NB4 (cell line): ENCODE data around the gene AIG1.
"Not testable (repeated sequence)": the region's sequence is repeated elsewhere in the genome, so short reads cannot be mapped to it uniquely, and the experiment has no call there.

Source experiments
- DNase-seq: peaks from one replicate; pipeline ENCODE4 v3.0.0; 2010; ENCODE audit warnings: low read depth
- H3K4me3 ChIP-seq: one replicate; pipeline ENCODE4 v1.5.1; 2011; ENCODE audit warnings: mild to moderate bottlenecking, low read depth, low read length, moderate library complexity
- MYC ChIP-seq: IDR thresholded peaks from 2 replicates; pipeline ENCODE4 v1.6.1; 2011; ENCODE audit warnings: low read depth, low read length
- POLR2A ChIP-seq: IDR thresholded peaks from 2 replicates; pipeline ENCODE4 v1.6.1; 2011; ENCODE audit warnings: mild to moderate bottlenecking; ENCODE audit not compliant: insufficient read length; ENCODE audit errors: extremely low read depth
- TF ChIP-seq, protein P1 (sequence below): IDR thresholded peaks from one replicate; pipeline ENCODE4 v1.5.1; 2012; ENCODE audit warnings: low read depth, low read length
- TF ChIP-seq, protein P2 (sequence below): IDR thresholded peaks from 2 replicates; pipeline ENCODE4 v1.6.1; 2011; ENCODE audit warnings: low read depth, low read length

Gene AIG1

DNA sequence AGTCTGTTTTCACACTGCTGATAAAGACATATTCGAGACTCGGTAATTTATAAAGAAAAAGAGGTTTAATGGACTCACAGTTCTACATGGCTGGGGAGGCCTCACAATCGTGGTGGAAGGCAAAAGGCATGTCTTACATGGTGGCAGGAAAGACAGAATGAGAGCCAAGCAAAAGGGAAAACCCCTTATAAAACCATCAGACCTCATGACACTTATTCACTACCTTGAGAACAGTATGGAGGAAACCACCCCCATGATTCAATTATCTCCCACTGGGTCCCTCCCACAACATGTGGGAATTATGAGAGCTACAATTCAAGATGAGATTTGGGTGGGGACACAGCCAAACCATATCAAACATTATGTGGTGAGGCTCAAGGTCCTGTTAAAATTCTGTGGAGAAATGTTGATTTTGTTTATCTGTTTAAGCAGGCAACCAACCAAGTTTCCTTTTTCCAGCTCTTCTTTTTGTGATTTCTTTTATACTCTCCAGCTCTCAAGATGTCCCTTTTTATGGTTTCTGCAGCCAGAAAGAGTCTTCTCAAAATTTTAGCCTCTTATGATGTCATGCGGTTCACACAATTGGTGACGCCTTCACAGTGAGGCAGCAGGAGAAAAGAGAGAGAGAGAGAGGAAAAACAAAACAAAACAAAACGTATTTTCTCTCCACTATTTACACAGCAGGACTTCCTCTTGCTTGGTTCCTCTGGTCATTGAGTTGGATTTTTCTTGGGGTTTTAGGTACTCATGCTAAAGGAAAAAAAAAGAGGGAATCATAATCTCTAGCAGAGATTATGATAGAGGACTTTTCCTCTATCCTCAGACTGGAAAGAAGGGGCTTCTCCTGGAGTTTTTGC is 18.0 kb downstream of the AIG1 start:
- no peak for DNase-seq
- TF ChIP-seq, protein P1, sequence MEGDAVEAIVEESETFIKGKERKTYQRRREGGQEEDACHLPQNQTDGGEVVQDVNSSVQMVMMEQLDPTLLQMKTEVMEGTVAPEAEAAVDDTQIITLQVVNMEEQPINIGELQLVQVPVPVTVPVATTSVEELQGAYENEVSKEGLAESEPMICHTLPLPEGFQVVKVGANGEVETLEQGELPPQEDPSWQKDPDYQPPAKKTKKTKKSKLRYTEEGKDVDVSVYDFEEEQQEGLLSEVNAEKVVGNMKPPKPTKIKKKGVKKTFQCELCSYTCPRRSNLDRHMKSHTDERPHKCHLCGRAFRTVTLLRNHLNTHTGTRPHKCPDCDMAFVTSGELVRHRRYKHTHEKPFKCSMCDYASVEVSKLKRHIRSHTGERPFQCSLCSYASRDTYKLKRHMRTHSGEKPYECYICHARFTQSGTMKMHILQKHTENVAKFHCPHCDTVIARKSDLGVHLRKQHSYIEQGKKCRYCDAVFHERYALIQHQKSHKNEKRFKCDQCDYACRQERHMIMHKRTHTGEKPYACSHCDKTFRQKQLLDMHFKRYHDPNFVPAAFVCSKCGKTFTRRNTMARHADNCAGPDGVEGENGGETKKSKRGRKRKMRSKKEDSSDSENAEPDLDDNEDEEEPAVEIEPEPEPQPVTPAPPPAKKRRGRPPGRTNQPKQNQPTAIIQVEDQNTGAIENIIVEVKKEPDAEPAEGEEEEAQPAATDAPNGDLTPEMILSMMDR = no peak
- TF ChIP-seq POLR2A = no peak
- TF ChIP-seq, protein P2, sequence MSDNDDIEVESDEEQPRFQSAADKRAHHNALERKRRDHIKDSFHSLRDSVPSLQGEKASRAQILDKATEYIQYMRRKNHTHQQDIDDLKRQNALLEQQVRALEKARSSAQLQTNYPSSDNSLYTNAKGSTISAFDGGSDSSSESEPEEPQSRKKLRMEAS = no peak
- no peak overlapping the region for H3K4me3 ChIP-seq

DNA sequence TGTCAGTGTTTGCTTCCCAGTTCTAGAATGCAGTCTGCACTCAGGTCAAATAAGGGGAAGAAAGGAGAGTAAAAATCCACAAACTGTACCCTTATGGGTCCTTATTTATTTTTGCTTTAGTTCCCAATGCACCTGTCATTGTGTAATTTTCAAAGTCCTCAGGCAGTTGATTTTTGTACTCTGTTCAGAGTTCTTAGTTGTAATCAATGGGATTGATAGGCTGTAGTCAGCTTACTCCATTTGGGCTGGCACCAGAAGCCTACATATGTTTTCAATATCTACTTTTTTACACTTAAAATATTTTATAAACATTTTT is 18.6 kb downstream of the AIG1 start:
- no peak for DNase-seq
- no peak overlapping the region for H3K4me3 ChIP-seq
- no peak for TF ChIP-seq POLR2A
- TF ChIP-seq, protein P2 = no peak
- TF ChIP-seq MYC = no peak
- TF ChIP-seq, protein P1 = no peak

DNA sequence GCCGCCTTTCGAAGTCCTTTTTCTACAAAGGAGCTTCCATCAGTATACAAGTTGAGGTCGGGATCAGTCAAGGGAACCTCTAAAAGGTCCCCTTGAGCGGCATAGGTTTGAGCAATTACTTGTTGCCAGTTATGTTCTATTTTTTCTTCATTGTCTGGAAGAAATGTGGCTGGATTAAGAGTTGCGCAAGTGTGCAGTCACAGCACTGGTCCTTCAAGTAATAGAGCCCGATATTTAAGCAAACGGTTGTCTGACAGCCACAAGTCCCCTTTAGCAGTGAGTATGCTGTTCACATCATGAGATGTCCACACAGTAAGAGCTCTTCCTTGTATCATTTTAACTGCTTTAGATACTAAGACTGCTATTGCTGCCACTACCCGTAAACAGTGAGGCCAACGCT is 21.6 kb downstream of the AIG1 start:
- peak; percentile 21 for DNase-seq
- not testable (repeated sequence) for H3K4me3 ChIP-seq

DNA sequence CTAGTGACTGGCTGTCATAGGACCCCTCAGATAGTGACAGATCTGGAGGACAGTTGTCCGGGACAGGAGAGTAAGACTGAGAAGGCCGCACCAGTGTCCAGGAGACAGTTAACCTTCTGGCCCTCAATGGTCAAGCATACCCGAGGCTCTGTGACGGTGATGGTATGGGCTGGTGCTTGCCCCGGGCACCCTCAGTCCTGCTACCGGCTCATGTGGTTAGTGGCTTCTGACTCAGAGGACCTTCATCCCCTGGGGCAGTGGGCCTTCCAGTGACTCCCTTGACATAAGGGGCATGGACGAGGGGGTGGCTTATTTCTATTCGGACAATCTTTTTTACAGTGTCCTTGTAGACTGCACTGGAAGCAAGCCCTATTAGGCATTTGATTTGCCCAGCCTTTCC is 23.3 kb downstream of the AIG1 start:
- not testable (repeated sequence) for DNase-seq

DNA sequence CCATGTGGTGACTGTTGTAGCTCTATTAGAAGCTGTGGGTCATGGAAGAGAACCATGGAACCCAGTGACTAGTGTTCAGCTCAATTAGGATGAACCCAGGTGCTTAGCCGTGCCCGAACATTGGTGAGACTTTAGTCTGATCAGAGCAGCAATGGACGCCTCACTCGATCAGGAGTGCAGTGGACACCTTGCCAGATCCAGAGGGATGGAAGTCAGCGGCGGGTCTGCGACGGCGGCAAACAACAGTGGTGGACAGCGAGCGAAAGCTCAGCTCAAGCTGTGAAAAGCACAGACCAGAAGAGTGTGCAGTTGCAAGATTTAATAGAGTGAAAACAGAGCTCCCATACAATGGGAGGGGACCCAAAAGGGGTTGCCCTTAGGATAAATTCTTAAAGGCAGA is 26.6 kb downstream of the AIG1 start:
- DNase-seq, H3K4me3 ChIP-seq: not testable (repeated sequence)

More for the DNA sequence above, 23.3 kb downstream of the AIG1 start:
- H3K4me3 ChIP-seq = not testable (repeated sequence)

DNA sequence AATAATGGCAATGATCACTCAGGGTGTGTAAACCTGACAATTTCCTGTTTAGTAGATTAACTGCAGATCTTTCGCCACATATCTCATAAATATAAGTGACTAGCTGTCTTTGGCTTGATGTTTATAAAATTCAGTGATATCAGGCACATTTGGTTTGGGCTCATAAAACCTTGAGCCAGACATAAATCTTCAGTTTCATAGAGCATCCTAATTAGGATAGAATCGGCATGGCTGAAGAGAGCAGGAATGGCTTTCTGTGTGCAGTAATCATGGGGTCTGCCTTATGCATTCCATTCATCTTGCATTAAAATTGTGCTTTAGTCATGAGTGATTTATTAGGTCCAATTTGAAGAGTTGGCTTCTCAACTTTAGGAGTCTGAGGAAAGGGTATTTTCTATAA is 27.2 kb downstream of the AIG1 start:
- no peak overlapping the region for H3K4me3 ChIP-seq
- TF ChIP-seq, protein P1 = no peak
- TF ChIP-seq, protein P2 = no peak
- TF ChIP-seq MYC (no peak), POLR2A (no peak)
- DNase-seq = no peak

DNA sequence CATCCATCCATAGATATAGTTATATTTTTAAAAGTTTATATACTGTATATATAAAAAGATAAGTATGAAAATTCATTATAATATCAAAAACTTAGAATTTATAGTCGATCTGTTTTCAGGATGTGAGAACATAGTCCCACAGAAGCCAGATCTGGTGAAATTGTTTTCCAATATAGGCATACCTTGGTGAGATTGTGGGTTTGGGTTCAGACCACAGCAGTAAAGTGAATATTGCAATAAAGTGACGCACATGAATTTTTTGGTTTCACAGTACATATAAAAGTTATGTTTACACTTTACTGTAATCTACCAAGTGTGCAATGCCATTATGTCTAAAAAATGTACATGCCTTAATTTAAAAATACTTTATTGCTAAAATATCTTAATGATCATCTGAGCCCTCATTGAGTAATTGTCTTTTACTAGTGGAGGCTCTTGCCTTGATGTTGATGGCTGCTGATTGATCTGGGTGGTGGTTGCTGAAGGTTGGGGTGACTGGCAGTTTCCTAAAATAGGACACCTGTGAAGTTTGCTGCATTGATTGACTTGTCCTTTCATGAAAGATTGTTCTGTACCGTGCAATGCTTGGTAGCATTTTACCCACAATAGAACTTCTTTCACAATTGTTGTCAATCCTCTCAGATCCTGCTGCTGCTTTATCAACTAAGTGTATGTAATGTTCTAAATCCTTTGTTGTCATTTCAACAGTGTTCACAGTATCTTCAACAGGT is 29.8 kb downstream of the AIG1 start:
- no peak overlapping the region for H3K4me3 ChIP-seq
- no peak for DNase-seq
- TF ChIP-seq MYC = no peak
- TF ChIP-seq, protein P1 = no peak
- TF ChIP-seq POLR2A = no peak
- TF ChIP-seq, protein P2 = no peak
